GM04504 (cell line): ENCODE results near the gene EXOC3L4.

ENCODE experiments used
- DNase-seq: peaks from one replicate; pipeline ENCODE4 v3.0.0-alpha.2; 2012; ENCODE audit warnings: low read depth

EXOC3L4 gene

GRCh38 chr14:103091041-103091882 lies 3.3 kb upstream of the EXOC3L4 start:
- DNase-seq = no peak

- DNase-seq = no peak
Observed at GRCh38 chr14:103091883-103092222, 2.7 kb upstream of the EXOC3L4 start.

GRCh38 chr14:103093856-103094405 lies 594 bp upstream of the EXOC3L4 start:
- no peak for DNase-seq

GRCh38 chr14:103095210-103095778 lies 769 bp downstream of the EXOC3L4 start:
- DNase-seq = no peak

- DNase-seq = no peak
Observed at GRCh38 chr14:103096387-103096786, 1.9 kb downstream of the EXOC3L4 start.

- DNase-seq = no peak
Observed at GRCh38 chr14:103097244-103097993, 2.9 kb downstream of the EXOC3L4 start.

- no peak for DNase-seq
Observed at GRCh38 chr14:103097994-103098957, 3.8 kb downstream of the EXOC3L4 start.

- DNase-seq = no peak
Observed at GRCh38 chr14:103099081-103099732, 4.7 kb downstream of the EXOC3L4 start.

GRCh38 chr14:103099733-103100280 lies 5.3 kb downstream of the EXOC3L4 start:
- DNase-seq = no peak

GRCh38 chr14:103100281-103101121 lies 6.0 kb downstream of the EXOC3L4 start:
- DNase-seq = no peak

- no peak for DNase-seq
Observed at GRCh38 chr14:103101257-103101962, 6.9 kb downstream of the EXOC3L4 start.

GRCh38 chr14:103101963-103102688 lies 7.6 kb downstream of the EXOC3L4 start:
- no peak for DNase-seq

GRCh38 chr14:103102689-103103260 lies 8.2 kb downstream of the EXOC3L4 start:
- no peak for DNase-seq

- no peak for DNase-seq
Observed at GRCh38 chr14:103103461-103104388, 9.2 kb downstream of the EXOC3L4 start.

- DNase-seq = no peak
Observed at GRCh38 chr14:103104389-103104653, 9.8 kb downstream of the EXOC3L4 start.

- DNase-seq = no peak
Observed at GRCh38 chr14:103104654-103105452, 10.3 kb downstream of the EXOC3L4 start.
